Heart right ventricle (tissue), 16 donors: ENCODE measurements around the gene MAN1A1. TPM values are rescaled to one million over a fixed set of nuclear protein-coding genes. Genes with fewer than 3 reads are reported as not detected.

Source experiments
- ATAC-seq, 8 donors: fragments of 200-7000 bp; cut with Tn5 transposase; one replicate each; pipeline ENCODE4 v1.9.1; 2020; ENCODE audit warnings: mild to moderate bottlenecking in 8 of 8, moderate library complexity in 8 of 8, moderate number of reproducible peaks in 1 of 8
- DNase-seq, 2 donors: peaks; one replicate each; pipeline ENCODE4 v3.0.0-alpha.2; 2020
- H3K27ac ChIP-seq, 10 donors: fragments of 200-600 bp; sonication (generic) in 2 of 10; one replicate each; pipeline versions ENCODE4 v1.5.0 to v1.8.0; 2020 to 2022; ENCODE audit warnings: mild to moderate bottlenecking in 3 of 10
- H3K27me3 ChIP-seq, 7 donors: fragments of 200-600 bp; one replicate each; pipeline ENCODE4 v1.8.0; 2021 to 2022; ENCODE audit warnings: mild to moderate bottlenecking in 2 of 7
- H3K36me3 ChIP-seq, 9 donors: fragments of 200-600 bp; sonication (generic) in 1 of 9; one replicate each; pipeline versions ENCODE4 v1.5.0 to v1.8.0; 2020 to 2022; ENCODE audit warnings: mild to moderate bottlenecking in 2 of 9
- H3K4me1 ChIP-seq, 9 donors: fragments of 200-600 bp; sonication (generic) in 1 of 9; one replicate each; pipeline versions ENCODE4 v1.5.0 to v1.8.0; 2020 to 2022; ENCODE audit warnings: mild to moderate bottlenecking in 4 of 9
- H3K4me3 ChIP-seq, 10 donors: fragments of 200-600 bp; sonication (generic) in 2 of 10; one replicate each; pipeline versions ENCODE4 v1.5.0 to v1.8.0; 2020 to 2022; ENCODE audit warnings: mild to moderate bottlenecking in 7 of 10, moderate library complexity in 2 of 10
- H3K9me3 ChIP-seq, 11 donors: fragments of 200-600 bp in 10 of 11; sonication (generic) in 2 of 11; one replicate each; pipeline versions ENCODE4 v1.5.0 to v1.8.0; 2013 to 2022; ENCODE audit warnings: mild to moderate bottlenecking in 2 of 11, control low read depth in 1 of 11, moderate library complexity in 1 of 11
- WGBS, 2 donors: extraction: QIAGEN DNeasy Blood & Tissue Kit; methylation state at CpG; one replicate each; pipeline ENCODE4 v1.1.7; 2013; ENCODE audit warnings: inconsistent platforms in 1 of 2; 5-methylcytosine and 5-hydroxymethylcytosine counted together
- intact Hi-C, 10 donors: fragments of 100-400 bp; cut with DNase I; formaldehyde crosslinking; loops; one replicate each; pipeline versions ENCODE4 v1.11.1 to v1.14.2; 2022
- polyA plus RNA-seq, 2 donors: library from polyadenylated mRNA; stranded (reverse); fragments of 200-250 nt; gene quantifications; one replicate each; pipeline ENCODE4 v1.2.3, GENCODE V29; 2013
- total RNA-seq, 10 donors: library from RNA; stranded (reverse); fragmentation: NEBNext Ultra II Directional in 3 of 10; extraction: Animal tissue kit (Norgen Biotek cat#: 25700) in 3 of 10; gene quantifications; one replicate each; pipeline versions ENCODE4 v1.2.1 to v1.2.4, GENCODE V29; 2021 to 2023
- TF ChIP-seq, protein P1 (sequence below), 9 donors: fragments of 200-600 bp; sonication (generic) in 2 of 9; IDR thresholded peaks; one replicate each; pipeline versions ENCODE4 v1.5.0 to v1.8.0; 2021 to 2022; ENCODE audit warnings: antibody characterized with exemption in 9 of 9, mild to moderate bottlenecking in 5 of 9, moderate library complexity in 1 of 9
- donor health status: Arrhythmogenic right ventricular cardiomyopathy.
- donor health status: ischemic (EF 13 %, LVEDD 7.1; RV severe dilation, severe dysfunction).
- donor health status: healthy with polysubstance abuse.
- donor health status: DM: no; HTN: yes; CAD: no.
- donor health status: DM: no; HTN: no; CAD: no.
- donor health status: ischemic (EF 25% LVEDD 6.9; RV normal size, moderate dysfunction).
- donor health status: ischemic (EF 25% LVEDD 5.7; RV mildly dilated, moderate dysfunction).
- donor health status: healthy.
- donor health status: DM: yes; HTN: yes; CAD: no.
- donor health status: Ischemic cardiomyopathy.
- donor health status: ischemic (EF 35%, LVEDD 5.7; RV mildly dilated, moderate dysfunction).
- donor health status: nonischemic (EF 11% LVEDD 7.7; RV severe dilation, severe dysfunction).
- donor health status: DM: yes; HTN: yes; CAD: no.
- donor health status: PGD.
- donor health status: ischemic (EF 29% LVEDD 5.4; RV normal size, mild dysfunction).
- donor health status: nonischemic (EF 23%, LVEDD 6.1; RV moderate dilation, normal function).

Gene MAN1A1
- total and polyA plus RNA-seq, 12 donors, result 6.2 to 22.0 (median 10.2) TPM

DNA sequence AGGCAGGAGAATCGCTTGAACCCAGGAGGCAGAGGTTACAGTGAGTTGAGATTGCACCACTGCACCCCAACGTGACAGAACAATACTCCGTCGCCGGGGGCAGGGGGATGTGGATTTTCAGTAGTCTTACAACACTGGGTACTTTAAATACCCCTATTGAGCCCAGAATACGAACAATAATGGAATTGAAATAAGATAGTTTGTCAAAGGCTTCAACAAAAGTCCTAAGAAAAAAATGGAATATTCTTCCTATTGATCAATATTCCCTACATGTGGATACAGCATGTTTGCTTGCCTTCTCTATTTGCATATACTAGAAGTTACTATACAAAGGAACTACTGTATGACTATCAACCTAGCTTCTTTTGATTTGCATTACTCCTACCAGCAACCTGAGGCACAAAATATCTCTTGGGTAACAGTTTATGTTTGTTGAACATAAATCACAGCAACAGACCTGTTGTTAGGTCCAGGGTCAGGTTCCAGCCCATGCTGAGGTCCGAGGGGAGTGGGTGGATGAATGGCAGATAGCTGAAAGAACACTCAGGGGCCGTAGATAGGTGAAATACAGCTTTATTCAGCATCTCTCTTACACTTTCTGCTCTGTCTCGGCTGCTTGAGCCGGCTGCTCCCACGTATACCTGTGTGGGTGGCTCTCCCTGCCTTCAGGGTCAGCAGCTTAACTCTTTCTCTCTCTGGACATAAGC lies 23.8 kb downstream of the MAN1A1 start:
- Histone ChIP-seq H3K27me3 (no peaks in the 10 kb centered on the region), H3K4me1 (peaks cover 0 to 19% (median 0%) of the 10 kb centered on the region in 9 donors), H3K4me3 (no peak overlapping the region), H3K9me3 (no peaks in the 10 kb centered on the region), H3K27ac (no peak overlapping the region), H3K36me3 (peaks cover 0 to 23% (median 0%) of the 10 kb centered on the region in 9 donors)
- intact Hi-C loops, result no loop called here
- WGBS, 2 donors, result 93 to 94% methylated on average over 11 of the region's 11 CpGs
- ATAC-seq, result no peak
- TF ChIP-seq, protein P1, sequence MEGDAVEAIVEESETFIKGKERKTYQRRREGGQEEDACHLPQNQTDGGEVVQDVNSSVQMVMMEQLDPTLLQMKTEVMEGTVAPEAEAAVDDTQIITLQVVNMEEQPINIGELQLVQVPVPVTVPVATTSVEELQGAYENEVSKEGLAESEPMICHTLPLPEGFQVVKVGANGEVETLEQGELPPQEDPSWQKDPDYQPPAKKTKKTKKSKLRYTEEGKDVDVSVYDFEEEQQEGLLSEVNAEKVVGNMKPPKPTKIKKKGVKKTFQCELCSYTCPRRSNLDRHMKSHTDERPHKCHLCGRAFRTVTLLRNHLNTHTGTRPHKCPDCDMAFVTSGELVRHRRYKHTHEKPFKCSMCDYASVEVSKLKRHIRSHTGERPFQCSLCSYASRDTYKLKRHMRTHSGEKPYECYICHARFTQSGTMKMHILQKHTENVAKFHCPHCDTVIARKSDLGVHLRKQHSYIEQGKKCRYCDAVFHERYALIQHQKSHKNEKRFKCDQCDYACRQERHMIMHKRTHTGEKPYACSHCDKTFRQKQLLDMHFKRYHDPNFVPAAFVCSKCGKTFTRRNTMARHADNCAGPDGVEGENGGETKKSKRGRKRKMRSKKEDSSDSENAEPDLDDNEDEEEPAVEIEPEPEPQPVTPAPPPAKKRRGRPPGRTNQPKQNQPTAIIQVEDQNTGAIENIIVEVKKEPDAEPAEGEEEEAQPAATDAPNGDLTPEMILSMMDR (IDR thresholded peaks at IDR 0.05), result no peak
- DNase-seq, result no peak

- H3K4me3 ChIP-seq, result no peak overlapping the region
- H3K27ac ChIP-seq, result no peak overlapping the region
- TF ChIP-seq, protein P1 (IDR thresholded peaks at IDR 0.05), result no peak
- intact Hi-C loops, result no loop called here
- peaks cover 0 to 19% (median 0%) of the 10 kb centered on the region in 9 donors for H3K4me1 ChIP-seq
- ATAC-seq (peak in 1 of 8 donors; percentile 41), DNase-seq (no peak)
- no peaks in the 10 kb centered on the region for H3K27me3 ChIP-seq
- WGBS, 2 donors, result 52 to 55% methylated on average over 2 of the region's 2 CpGs
- peaks cover 0 to 22% (median 0%) of the 10 kb centered on the region in 9 donors for H3K36me3 ChIP-seq
- no peaks in the 10 kb centered on the region for H3K9me3 ChIP-seq
Observed at GRCh38 chr6:119324718-119325117, 24.8 kb downstream of the MAN1A1 start.

GRCh38 chr6:119323931-119324330 lies 25.6 kb downstream of the MAN1A1 start:
- Histone ChIP-seq H3K27ac (no peak overlapping the region), H3K9me3 (no peaks in the 10 kb centered on the region), H3K27me3 (no peaks in the 10 kb centered on the region), H3K4me3 (no peak overlapping the region), H3K4me1 (peaks cover 0 to 19% (median 0%) of the 10 kb centered on the region in 9 donors), H3K36me3 (peaks cover 0 to 24% (median 0%) of the 10 kb centered on the region in 9 donors)
- TF ChIP-seq, protein P1 (IDR thresholded peaks at IDR 0.05), result no peak
- no peak for ATAC-seq
- 72 to 87% methylated on average over 1 of the region's 1 CpG for WGBS, 2 donors
- DNase-seq, result no peak
- intact Hi-C loops, result no loop called here

DNA sequence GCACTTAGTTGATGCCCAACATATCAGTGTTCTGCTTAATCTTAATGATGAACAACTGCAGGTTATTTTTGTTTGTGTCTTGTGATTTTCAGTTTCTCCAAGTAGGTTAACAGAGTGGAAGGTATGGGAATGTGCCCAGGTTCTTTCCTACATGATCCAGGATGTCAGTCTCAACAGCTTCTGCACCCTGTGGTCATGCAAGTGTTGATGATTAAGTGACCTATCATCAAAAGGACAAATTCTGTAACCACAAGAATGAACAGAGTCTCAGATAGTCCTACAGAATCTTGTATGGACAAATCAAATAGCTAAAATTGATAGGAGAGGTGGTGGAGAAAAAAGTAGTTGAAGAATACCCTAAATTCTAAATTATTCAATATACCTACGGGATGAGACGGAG lies 26.1 kb downstream of the MAN1A1 start:
- H3K4me1 ChIP-seq, result peaks cover 0 to 19% (median 0%) of the 10 kb centered on the region in 9 donors
- 99 to 100% methylated on average over 2 of the region's 2 CpGs for WGBS, 2 donors
- no peak for ATAC-seq
- H3K9me3 ChIP-seq, result no peaks in the 10 kb centered on the region
- DNase-seq, result no peak
- H3K36me3 ChIP-seq, result peaks cover 0 to 24% (median 0%) of the 10 kb centered on the region in 9 donors
- H3K4me3 ChIP-seq, result no peak overlapping the region
- intact Hi-C loops, result no loop called here
- TF ChIP-seq, protein P1 (IDR thresholded peaks at IDR 0.05), result no peak
- no peaks in the 10 kb centered on the region for H3K27me3 ChIP-seq
- H3K27ac ChIP-seq, result no peak overlapping the region
